Stimulated activated CD8-positive, alpha-beta memory T cell treated with anti-CD3 and anti-CD28 coated beads, Interleukin-12 subunit alpha, Interleukin-12 subunit beta, amount 100 ng/mL, for 24 hours (primary cell): ENCODE data around the gene TMEM269.
"Not testable (repeated sequence)": the region's sequence is repeated elsewhere in the genome, so short reads cannot be mapped to it uniquely, and the experiment has no call there.

Experiments
- DNase-seq: peaks from one replicate; pipeline ENCODE4 v3.0.0-alpha.2; 2020; ENCODE audit errors: extremely low read depth

The TMEM269 gene

DNA sequence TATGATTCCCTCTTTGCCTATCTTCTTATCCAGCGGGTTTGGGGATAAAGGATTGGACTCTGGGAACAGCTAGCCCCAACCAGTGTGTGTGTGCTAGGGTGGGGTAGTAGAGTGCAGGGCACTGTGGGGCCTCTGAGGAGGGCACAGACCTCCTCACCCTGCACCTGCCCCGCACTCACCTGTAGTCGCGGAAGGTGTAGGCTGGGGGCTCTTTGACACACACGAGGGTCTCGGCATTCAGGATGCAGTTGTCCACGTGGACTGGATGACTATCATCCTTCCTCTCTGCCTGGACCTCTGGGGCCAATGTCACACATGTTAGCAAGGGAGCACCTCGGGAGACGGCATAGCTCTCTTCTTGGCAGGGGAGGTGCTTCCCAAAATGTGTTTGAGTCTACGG is 36.8 kb upstream of the TMEM269 start:
- DNase-seq: no peak

DNA sequence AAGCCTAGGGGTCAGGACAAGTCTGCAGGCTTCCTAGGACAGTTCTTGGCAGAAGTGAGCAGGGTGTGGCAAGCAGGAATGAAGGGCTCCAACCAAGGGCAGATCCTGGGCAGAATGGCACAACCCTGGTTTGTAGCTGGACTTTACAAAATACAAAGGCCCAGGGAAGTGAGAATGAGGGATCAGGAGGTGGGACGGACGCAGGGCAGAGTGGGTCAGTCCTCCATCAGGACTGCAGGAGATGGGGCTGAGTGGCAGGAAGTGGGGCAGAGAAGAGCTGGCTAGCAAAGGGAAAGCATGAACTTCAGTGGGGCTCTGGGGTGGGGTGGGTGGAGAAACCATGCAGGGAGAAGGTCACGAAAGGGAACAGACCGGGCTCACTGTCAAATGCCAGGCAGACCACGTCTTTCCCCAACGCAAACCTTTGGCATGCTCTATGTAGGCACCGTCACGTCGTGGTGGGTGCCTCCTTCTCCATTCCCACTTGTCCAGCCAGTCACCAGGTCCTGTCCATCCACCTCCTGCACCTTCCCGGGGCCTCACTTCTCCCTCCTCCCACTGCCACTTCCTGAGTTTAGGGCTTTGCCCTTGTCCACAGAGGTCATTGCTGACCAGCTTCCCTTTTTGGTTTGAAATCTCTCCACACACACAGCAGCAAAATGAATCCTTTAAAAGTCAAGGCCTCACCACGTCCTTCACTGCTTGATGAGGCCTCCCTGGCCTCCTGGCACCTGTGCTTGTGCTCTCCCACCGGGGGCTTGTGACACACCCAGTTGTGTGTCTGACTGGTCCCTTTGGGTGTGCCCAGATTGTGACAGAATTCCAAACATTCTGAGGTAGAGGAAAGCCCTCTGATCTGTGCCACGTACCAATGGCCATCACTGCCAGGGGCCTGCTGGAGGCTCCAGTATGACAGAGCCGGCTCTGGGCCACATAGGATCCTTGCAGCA is 36.1 kb upstream of the TMEM269 start:
- DNase-seq: no peak

GRCh38 chr1:42750041-42750440 is 34.8 kb upstream of the TMEM269 start:
- DNase-seq: no peak

DNA sequence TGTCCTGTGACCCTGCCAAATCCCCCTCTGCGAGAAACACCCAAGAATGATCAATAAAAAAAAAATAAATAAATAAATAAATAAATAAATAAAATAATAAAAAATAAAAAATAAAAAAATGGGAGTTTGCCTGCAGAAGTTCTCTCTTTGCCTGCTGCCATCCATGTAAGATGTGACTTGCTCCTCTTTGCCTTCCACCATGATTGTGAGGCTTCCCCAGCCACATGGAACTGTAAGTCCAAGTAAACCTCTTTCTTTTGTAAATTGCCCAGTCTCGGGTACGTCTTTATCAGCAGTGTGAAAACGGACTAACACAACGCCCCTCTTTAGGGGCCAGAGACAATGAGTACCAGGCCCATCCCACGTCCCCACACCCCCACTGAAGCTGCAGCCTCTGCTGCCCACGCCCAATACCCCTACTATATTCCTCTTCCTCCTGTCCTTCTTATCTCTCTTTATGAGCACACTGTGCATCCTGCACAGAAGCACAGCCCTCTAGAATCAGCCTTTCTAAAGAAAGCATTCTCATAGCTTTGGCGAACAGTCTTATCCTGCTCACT is 33.2 kb upstream of the TMEM269 start:
- not testable (repeated sequence) for DNase-seq

DNA sequence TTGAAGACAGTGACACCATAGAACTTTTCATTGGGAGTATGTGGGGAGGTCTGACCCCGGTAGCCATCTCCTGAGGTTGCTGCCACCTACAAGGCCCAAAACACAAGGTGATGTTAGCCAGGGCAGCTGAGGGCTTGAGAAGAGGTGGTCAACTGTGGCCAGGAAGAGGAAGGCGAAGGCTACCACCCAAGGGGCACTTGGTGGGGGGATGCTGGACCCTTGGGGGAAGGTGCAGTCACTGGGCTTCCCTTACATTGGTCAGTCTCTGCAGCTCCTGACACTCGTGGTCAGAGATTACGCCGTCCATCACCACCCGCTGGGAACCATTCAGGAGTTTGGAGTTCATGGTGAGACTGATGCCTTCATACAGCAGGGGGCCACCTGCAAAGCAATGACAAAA is 32.5 kb upstream of the TMEM269 start:
- no peak for DNase-seq

- DNase-seq: no peak
These were observed 31.7 kb upstream of the TMEM269 start for GRCh38 chr1:42753070-42753469.

GRCh38 chr1:42756956-42757891 is 27.6 kb upstream of the TMEM269 start:
- no peak for DNase-seq

DNA sequence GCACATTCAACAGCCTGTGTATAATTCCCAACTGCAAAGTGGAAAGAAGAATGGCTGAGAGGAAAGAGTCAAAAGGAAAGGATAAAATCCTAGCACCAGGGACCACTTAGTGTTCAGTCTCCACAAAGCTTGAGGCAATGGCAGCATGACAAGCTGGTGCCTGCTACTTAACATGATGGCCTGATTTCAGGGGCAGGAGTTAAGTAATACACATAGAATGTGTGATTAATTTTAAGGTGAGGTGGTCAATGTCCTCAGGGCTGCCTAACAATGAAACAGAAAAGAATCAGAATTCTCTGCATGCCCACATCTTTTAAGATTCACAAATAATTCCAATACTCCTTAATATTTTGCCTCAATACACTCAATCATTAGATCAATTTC is 26.9 kb upstream of the TMEM269 start:
- no peak for DNase-seq

GRCh38 chr1:42758641-42759040 is 26.1 kb upstream of the TMEM269 start:
- no peak for DNase-seq

DNA sequence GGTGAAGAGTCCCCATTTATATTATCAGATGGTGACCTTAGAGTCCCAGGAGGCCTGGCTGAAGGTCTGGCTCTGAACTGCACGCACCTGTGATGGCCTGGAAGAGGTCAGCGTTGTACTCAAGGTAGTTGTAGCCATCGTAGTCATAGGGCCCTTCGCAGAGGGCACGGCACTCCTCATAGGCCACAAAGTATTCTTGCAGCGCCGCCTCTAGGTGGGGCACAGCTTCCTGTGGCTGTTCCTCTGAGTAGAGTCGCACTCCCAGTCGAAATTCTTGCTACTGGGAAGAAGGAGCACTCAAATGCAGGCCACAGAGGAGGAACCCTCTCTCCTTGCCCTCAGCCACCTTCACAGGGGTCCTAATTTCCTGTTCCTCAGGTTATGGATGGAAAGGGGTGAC is 25.7 kb upstream of the TMEM269 start:
- no peak for DNase-seq

GRCh38 chr1:42761567-42761966 is 23.2 kb upstream of the TMEM269 start:
- DNase-seq: no peak

GRCh38 chr1:42762269-42762668 is 22.5 kb upstream of the TMEM269 start:
- DNase-seq: no peak

DNA sequence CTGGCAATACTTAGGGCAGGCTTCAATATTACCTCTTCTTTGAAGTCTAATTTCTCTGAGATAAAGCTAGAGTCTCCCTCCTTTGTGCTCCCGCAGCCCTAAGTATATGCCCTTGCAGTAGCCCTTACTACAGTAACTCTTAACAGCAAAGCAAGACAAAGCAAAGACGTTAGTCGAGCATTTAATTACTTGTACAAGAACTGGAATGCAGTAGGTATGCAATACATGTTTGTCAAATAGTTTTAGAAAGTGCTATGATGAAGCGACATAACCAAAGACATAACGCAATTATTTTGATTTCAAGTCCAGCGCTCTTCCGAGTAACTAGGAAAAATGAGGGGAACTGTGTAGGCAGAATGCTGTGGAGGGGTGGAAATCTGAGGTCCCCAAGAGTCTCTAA is 19.5 kb upstream of the TMEM269 start:
- no peak for DNase-seq

DNA sequence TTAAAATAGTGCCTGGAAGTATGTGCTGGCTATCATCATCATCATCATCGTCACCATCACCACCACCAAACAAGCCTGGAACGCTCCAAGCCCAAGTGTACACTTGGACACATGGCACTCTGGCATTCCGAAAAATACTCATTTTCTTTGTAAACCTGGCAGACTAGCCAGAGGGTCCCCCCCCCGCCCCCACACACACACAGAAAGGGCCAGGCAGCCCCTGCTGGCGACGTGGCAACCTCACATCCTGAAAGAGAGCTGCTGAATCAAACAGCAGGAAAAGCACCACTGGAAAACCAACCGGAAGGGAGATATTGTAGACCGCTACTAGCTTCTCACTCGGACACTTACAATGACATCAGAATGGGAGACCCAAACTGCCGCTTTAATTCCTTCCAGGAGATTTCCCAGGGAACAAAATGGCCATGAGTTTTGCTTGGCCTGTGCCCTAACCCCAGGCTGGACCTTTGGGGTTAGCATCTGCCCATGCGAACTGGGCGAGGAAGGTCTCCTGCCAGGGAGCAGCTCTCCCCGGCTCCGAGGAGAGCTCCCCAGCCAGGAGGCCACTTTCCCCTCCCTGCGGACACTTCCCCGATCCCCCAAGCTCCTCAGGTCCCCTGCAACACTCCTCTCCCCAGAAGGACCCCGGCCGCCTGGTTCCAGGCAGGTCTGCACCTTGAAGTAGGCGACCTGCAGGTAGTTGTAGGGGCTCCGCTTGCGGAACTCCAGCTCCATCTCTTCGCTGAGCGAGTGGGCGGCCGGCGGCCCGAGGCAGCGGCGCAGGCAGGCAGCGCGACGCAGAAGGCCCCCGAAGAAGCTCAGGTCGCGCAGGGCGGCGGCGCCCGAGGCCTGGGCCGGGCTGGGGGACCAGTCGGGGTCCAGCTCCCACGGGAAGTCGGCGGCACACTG is 18.7 kb upstream of the TMEM269 start:
- DNase-seq: no peak

DNA sequence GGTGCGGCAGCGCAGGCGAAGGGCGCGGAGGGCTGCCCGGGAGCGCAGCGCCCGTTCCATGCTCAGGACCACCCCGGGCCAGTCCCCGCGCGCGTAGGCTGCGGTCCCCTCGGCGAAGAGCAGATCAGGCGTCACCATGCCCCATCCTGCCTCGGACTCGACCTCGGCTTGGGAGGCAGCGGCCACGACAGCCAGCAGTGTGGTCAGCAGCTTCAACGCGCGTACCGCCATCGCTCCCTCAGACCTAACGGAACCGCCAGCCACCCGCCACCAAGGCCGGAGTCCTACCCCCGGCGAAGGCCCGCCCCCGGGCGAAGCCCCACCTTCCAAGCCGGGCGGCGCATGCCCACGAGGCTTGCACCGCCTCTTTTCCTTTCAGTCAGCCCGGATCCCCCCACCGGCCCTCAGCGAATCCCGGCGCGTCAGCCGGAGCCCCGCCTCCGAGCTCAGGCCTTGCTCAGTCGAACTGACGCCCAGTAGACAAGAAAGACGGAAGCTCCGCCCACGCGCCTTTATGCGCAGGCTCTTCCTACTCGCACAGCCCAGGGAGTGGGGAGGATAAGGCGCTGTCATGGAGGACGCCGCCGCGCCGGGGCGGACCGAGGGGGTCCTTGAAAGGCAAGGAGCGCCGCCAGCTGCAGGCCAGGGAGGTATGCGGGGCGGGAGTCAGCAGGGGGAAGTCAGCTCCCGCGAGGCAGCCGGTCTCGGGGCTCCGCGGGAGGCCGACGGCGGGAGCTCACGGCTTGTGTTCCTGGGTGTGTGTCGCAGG is 17.9 kb upstream of the TMEM269 start, which contains the start of the genes C1orf50 and P3H1:
Gene C1orf50 (plus strand): TSS at position 509 of the 769 bp plus-strand sequence. CDS start 63 bp downstream, at position 572.
Gene P3H1 (minus strand): TSS at position 288 of the 769 bp plus-strand sequence. CDS start 57 bp downstream, at position 231.
- DNase-seq: peak; percentile 99

GRCh38 chr1:42767510-42768000 is 17.2 kb upstream of the TMEM269 start:
- DNase-seq: no peak

DNA sequence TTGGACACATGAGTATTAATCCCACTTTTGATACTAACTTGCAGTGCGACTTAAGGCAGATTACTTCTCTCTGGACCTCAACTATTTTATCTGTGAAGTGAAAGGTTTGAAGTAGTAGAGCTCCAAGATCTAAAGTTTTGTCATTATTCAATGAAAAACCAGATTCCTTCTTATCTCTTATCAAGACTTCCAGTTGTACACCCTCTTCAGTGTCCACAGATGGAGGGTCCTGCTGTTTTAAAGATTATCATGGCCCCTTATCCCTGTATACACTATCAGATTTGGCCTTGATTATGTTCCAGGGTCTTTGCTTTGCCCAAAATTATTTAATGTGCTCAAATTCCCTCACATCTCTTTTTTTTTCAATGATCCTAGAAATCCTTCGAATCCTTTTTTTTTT is 16.6 kb upstream of the TMEM269 start:
- no peak for DNase-seq

DNA sequence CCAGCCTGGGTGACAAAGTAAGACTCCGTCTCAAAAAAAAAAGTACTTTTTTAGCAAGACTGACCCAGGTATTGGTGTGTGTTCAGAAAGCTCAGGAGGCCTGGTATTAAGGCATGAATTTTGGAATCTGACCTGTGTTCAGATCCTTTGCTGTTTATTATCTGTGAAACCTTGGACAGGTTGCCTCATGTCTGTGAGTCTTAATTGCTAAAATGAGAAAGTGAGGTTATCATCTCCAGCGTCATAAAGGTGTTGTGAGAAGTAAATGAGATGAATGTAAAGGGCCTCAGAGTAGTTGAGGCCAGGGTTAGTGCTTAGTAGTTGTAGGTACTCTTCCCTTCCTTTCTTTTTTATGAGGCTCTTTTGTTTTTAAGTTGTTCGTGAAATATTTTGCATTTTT is 15.0 kb upstream of the TMEM269 start:
- no peak for DNase-seq

DNA sequence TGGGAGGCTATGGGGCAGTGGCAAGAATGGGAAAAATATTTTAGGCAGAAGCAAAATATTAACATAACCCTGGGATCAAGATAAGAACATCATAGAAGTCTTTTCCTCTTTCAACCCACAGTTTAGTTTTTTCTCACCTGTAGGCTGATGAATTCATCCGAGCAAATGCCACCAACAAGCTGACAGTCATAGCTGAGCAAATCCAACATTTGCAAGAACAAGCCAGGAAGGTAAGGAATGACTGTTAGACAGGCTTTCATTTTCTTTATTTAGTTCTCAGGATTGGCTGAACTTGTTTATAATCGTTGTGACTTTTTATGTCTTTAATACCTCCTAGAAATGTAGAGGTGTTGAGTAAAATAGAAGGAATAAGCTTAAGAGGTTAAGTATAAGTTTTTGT is 11.4 kb upstream of the TMEM269 start:
- DNase-seq: no peak

DNA sequence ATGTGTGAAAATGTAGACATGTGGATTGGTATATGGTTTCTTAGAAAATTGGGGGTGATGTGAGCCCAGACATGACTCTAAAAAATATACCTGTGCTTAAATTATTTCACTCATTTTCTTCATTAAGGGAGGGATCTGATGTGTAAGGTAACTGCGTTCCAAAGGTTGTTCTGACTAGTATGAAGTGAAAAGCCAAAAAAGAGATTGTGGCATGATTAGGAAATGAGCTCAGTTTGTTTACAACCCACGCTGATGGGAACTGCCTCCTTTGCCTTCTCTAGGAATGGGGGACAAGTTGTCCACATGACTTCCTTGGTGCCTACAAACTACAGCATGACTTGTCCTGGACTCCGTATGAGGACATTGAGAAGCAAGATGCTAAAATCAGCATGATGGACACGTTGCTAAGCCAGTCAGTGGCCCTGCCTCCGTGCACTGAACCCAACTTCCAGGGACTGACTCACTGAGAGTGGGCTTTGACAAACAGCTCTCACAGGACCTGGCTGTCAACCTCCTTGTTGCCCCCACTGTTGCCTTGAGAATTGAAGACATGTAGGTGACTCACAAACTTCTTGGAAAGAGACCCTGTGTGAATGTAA is 9.8 kb upstream of the TMEM269 start:
- no peak for DNase-seq
